Activated CD4-positive, alpha-beta T cell treated with anti-CD3 and anti-CD28 coated beads for 36 hours (primary cell): ENCODE results near the gene TCEAL8. TPM values are rescaled to one million over a fixed set of nuclear protein-coding genes. Genes with fewer than 3 reads are reported as not detected.
"Not testable (repeated sequence)": the region's sequence is repeated elsewhere in the genome, so short reads cannot be mapped to it uniquely, and the experiment has no call there.

Experiments
- ATAC-seq: fragments of 200-7000 bp; cut with Tn5 transposase; one replicate; pipeline ENCODE4 v1.10.0; 2021; ENCODE audit warnings: mild to moderate bottlenecking, moderate library complexity
- CTCF ChIA-PET: fragments of 350-600 bp; sonication (Branson Sonifier 250); formaldehyde crosslinking; loops from one replicate; lab custom pipeline; 2021; ENCODE audit warnings: antibody characterized with exemption; lab: Charles Lee
- POLR2A ChIA-PET: fragments of 350-600 bp; sonication (Branson Sonifier 250); formaldehyde crosslinking; loops from one replicate; lab custom pipeline; 2021; ENCODE audit warnings: antibody characterized with exemption, inconsistent platforms; lab: Charles Lee
- DNase-seq: peaks from one replicate; pipeline ENCODE4 v3.0.0-alpha.2; 2020
- H3K27ac Mint-ChIP-seq: one replicate; pipeline ENCODE4 v1.8.0; 2021; ENCODE audit warnings: mixed read lengths
- H3K27me3 Mint-ChIP-seq: one replicate; pipeline ENCODE4 v1.8.0; 2021; ENCODE audit warnings: mixed read lengths
- H3K36me3 Mint-ChIP-seq: one replicate; pipeline ENCODE4 v1.8.0; 2021; ENCODE audit warnings: low read depth, mixed read lengths
- H3K4me1 Mint-ChIP-seq: one replicate; pipeline ENCODE4 v1.8.0; 2021; ENCODE audit warnings: mixed read lengths
- H3K4me3 Mint-ChIP-seq: one replicate; pipeline ENCODE4 v1.8.0; 2021; ENCODE audit warnings: mild to moderate bottlenecking, moderate library complexity, mixed read lengths
- H3K9me3 Mint-ChIP-seq: one replicate; pipeline ENCODE4 v1.8.0; 2021; ENCODE audit warnings: low read depth, mixed read lengths
- intact Hi-C, 2 experiments: fragments of 100-400 bp; cut with DNase I in 1 of 2; cut with micrococcal nuclease in 1 of 2; formaldehyde crosslinking; loops; one replicate each; pipeline versions ENCODE4 v1.14.2 to v1.15.1; 2022 to 2024; cut with DNase I, micrococcal nuclease
- total RNA-seq, 2 experiments: library from RNA; stranded (reverse); gene quantifications; one replicate each; pipeline ENCODE4 v1.2.3, GENCODE V29; 2021

Gene TCEAL8
- total RNA-seq, 2 experiments from 2014 or later: 36.0 to 46.6 TPM

GRCh38 chrX:103250977-103251376 lies 4.0 kb downstream of the TCEAL8 start:
- intact Hi-C loops: no loop called here
- Mint-ChIP-seq H3K9me3 (no peaks in the 10 kb centered on the region), H3K27ac (no peak overlapping the region), H3K4me1 (peaks cover 18% of the 10 kb centered on the region), H3K36me3 (peaks cover 16% of the 10 kb centered on the region), H3K27me3 (no peaks in the 10 kb centered on the region), H3K4me3 (no peak overlapping the region)
- no peak for DNase-seq
- ChIA-PET CTCF (interaction anchor here (1.1 kb wide), 1 partner anchor 39 kb away, joined by 3 read pairs; no protein-coding TSS in a partner anchor), POLR2A (no interaction called here)
- no peak for ATAC-seq

- H3K4me1 Mint-ChIP-seq: peaks cover 14% of the 10 kb centered on the region
- ATAC-seq (no peak), DNase-seq (no peak)
- no peak overlapping the region for H3K4me3 Mint-ChIP-seq
- ChIA-PET CTCF (interaction anchor here (1.0 to 1.1 kb wide), 2 partner anchors 38 kb away, joined by 3 to 6 read pairs; no protein-coding TSS in a partner anchor), POLR2A (no interaction called here)
- no peak overlapping the region for H3K27ac Mint-ChIP-seq
- no peaks in the 10 kb centered on the region for H3K27me3 Mint-ChIP-seq
- H3K36me3 Mint-ChIP-seq: peaks cover 13% of the 10 kb centered on the region
- no peaks in the 10 kb centered on the region for H3K9me3 Mint-ChIP-seq
- intact Hi-C loops: loop anchor here in 1 of 2 experiments (2.0 kb wide), 1 partner anchor 39 kb away; no protein-coding TSS in a partner anchor
These were observed 5.2 kb downstream of the TCEAL8 start for GRCh38 chrX:103249805-103250204.

- Mint-ChIP-seq H3K4me3 (no peak overlapping the region), H3K36me3 (peaks cover 7% of the 10 kb centered on the region), H3K27ac (no peak overlapping the region), H3K4me1 (peaks cover 8% of the 10 kb centered on the region), H3K9me3 (no peaks in the 10 kb centered on the region), H3K27me3 (no peaks in the 10 kb centered on the region)
- POLR2A ChIA-PET: no interaction called here
- CTCF ChIA-PET: interaction anchor here (1.0 to 1.6 kb wide), 4 partner anchors 13 to 37 kb away, joined by 3 to 6 read pairs (median 4); partner anchors contain the start of gene BEX4
- no peak for ATAC-seq
- no peak for DNase-seq
- intact Hi-C loops: loop anchor here (1.0 to 2.0 kb wide), 2 partner anchors 37 to 38 kb away; no protein-coding TSS in a partner anchor
These were observed 6.4 kb downstream of the TCEAL8 start for GRCh38 chrX:103248553-103248952.

GRCh38 chrX:103240155-103240554 lies 14.8 kb downstream of the TCEAL8 start:
- H3K27ac Mint-ChIP-seq: no peak overlapping the region
- DNase-seq (no peak), ATAC-seq (no peak)
- no peaks in the 10 kb centered on the region for H3K4me1 Mint-ChIP-seq
- intact Hi-C loops: no loop called here
- no peaks in the 10 kb centered on the region for H3K9me3 Mint-ChIP-seq
- H3K27me3 Mint-ChIP-seq: peaks cover 2% of the 10 kb centered on the region
- POLR2A ChIA-PET: no interaction called here
- H3K36me3 Mint-ChIP-seq: no peaks in the 10 kb centered on the region
- H3K4me3 Mint-ChIP-seq: no peak overlapping the region
- CTCF ChIA-PET: no interaction called here

- intact Hi-C loops: no loop called here
- H3K9me3 Mint-ChIP-seq: no peaks in the 10 kb centered on the region
- no peaks in the 10 kb centered on the region for H3K36me3 Mint-ChIP-seq
- ATAC-seq: no peak
- H3K4me1 Mint-ChIP-seq: no peaks in the 10 kb centered on the region
- DNase-seq: no peak
- CTCF ChIA-PET: interaction anchor here (0.8 kb wide), 1 partner anchor 17 kb away, joined by 3 read pairs; no protein-coding TSS in a partner anchor
- no peaks in the 10 kb centered on the region for H3K27me3 Mint-ChIP-seq
- POLR2A ChIA-PET: no interaction called here
- no peak overlapping the region for H3K27ac Mint-ChIP-seq
- H3K4me3 Mint-ChIP-seq: no peak overlapping the region
These were observed 18.7 kb downstream of the TCEAL8 start for GRCh38 chrX:103236296-103236695.

GRCh38 chrX:103235608-103236007 lies 19.3 kb downstream of the TCEAL8 start:
- DNase-seq, intact Hi-C loops, CTCF ChIA-PET, H3K27me3 Mint-ChIP-seq, H3K27ac Mint-ChIP-seq, H3K4me3 Mint-ChIP-seq, H3K36me3 Mint-ChIP-seq, ATAC-seq, POLR2A ChIA-PET, H3K4me1 Mint-ChIP-seq, H3K9me3 Mint-ChIP-seq: not testable (repeated sequence)

- ChIA-PET CTCF (no interaction called here), POLR2A (no interaction called here)
- no peak overlapping the region for H3K4me3 Mint-ChIP-seq
- no peak for DNase-seq
- no peak overlapping the region for H3K27ac Mint-ChIP-seq
- no peaks in the 10 kb centered on the region for H3K27me3 Mint-ChIP-seq
- H3K4me1 Mint-ChIP-seq: no peaks in the 10 kb centered on the region
- no peaks in the 10 kb centered on the region for H3K9me3 Mint-ChIP-seq
- no peak for ATAC-seq
- no peaks in the 10 kb centered on the region for H3K36me3 Mint-ChIP-seq
- intact Hi-C loops: no loop called here
These were observed 20.1 kb downstream of the TCEAL8 start for GRCh38 chrX:103234869-103235268.

- CTCF ChIA-PET: interaction anchor here (0.6 kb wide), 1 partner anchor 279 kb away, joined by 3 read pairs; no protein-coding TSS in a partner anchor
- Mint-ChIP-seq H3K27me3 (no peaks in the 10 kb centered on the region), H3K4me1 (no peaks in the 10 kb centered on the region), H3K27ac (no peak overlapping the region), H3K36me3 (no peaks in the 10 kb centered on the region), H3K9me3 (no peaks in the 10 kb centered on the region), H3K4me3 (no peak overlapping the region)
- ATAC-seq (no peak), DNase-seq (no peak)
- intact Hi-C loops: no loop called here
- POLR2A ChIA-PET: no interaction called here
These were observed 21.7 kb downstream of the TCEAL8 start for GRCh38 chrX:103233263-103233662.

GRCh38 chrX:103225918-103226317 lies 29.0 kb downstream of the TCEAL8 start:
- intact Hi-C loops, H3K4me1 Mint-ChIP-seq, CTCF ChIA-PET, H3K36me3 Mint-ChIP-seq, POLR2A ChIA-PET, DNase-seq, H3K4me3 Mint-ChIP-seq, H3K27ac Mint-ChIP-seq, ATAC-seq, H3K9me3 Mint-ChIP-seq: not testable (repeated sequence)
- H3K27me3 Mint-ChIP-seq: peaks cover 17% of the 10 kb centered on the region

GRCh38 chrX:103220511-103221323 lies 34.2 kb downstream of the TCEAL8 start:
- no peak for ATAC-seq
- POLR2A ChIA-PET: no interaction called here
- Mint-ChIP-seq H3K36me3 (peaks cover 1% of the 10 kb centered on the region), H3K27me3 (peaks cover 14% of the 10 kb centered on the region), H3K4me1 (no peaks in the 10 kb centered on the region), H3K27ac (no peak overlapping the region), H3K9me3 (no peaks in the 10 kb centered on the region), H3K4me3 (no peak overlapping the region)
- DNase-seq: no peak
- intact Hi-C loops: no loop called here
- CTCF ChIA-PET: no interaction called here

- Mint-ChIP-seq H3K36me3 (peaks cover 1% of the 10 kb centered on the region), H3K4me1 (peaks cover 3% of the 10 kb centered on the region), H3K27ac (no peak overlapping the region), H3K4me3 (peak overlapping the region; percentile 59), H3K27me3 (no peaks in the 10 kb centered on the region), H3K9me3 (no peaks in the 10 kb centered on the region)
- CTCF ChIA-PET: no interaction called here
- POLR2A ChIA-PET: no interaction called here
- DNase-seq (peak; percentile 34), ATAC-seq (peak; percentile 40)
- intact Hi-C loops: loop anchor here (1.0 to 10.0 kb wide), 5 partner anchors 39 to 561 kb away; partner anchors contain the start of genes BEX2 (in 2 of the 2), GPRASP1 (in 1 of the 2) and MORF4L2 (in 1 of the 2)
These were observed 39.4 kb downstream of the TCEAL8 start for GRCh38 chrX:103215425-103215991.
